ENCODE measurements around the gene RABGAP1L.

RABGAP1L gene

DNA sequence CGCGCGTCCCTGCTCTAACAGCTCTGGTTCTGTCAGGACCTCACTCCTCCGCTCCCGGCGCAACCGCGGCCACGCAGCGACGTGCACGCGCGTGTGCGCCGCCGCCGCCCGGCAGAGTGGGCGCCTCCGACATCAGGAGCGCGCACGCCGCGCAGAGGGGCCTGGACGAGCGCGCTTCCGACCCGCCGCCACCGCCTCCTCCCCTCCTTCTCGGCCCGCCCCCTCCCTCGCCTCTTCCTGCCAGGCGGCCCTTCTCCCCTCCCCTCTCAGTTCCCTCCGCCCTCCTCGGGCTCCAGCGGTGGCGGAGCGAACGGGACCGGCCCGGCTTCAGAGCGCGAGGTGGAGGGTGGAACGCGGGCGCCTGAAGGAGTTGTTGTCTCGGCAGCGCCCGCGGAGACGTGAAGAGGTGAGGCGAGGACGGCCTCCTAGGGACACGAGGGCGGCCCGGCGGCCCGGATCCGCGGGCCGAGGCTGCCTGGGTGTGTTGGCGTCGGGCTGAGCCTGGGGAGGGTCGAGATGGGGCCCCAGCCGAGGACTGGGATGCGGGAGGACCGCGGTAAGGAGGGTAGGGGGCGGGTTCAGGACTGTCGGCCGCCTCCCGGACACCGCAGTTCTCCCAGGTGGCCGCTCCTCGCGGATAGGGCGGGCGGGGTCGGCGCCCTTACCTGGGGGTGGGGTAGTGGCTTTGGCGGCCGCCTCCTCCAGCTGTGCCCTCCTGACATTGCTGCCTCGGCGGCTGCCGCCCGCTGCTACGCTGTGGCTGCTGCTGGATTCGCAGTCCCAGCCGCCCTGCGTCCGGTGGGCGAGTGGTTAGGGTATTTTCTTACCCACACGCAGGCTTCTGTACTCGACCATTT is at the start of gene RABGAP1L (continued):
- TF ChIP-seq FEZF1 (tag by site-specific recombination; IDR thresholded peaks at IDR 0.05), result peak; percentile 44; the same call in 1 of the 2 replicates
- TF ChIP-seq, protein P1, sequence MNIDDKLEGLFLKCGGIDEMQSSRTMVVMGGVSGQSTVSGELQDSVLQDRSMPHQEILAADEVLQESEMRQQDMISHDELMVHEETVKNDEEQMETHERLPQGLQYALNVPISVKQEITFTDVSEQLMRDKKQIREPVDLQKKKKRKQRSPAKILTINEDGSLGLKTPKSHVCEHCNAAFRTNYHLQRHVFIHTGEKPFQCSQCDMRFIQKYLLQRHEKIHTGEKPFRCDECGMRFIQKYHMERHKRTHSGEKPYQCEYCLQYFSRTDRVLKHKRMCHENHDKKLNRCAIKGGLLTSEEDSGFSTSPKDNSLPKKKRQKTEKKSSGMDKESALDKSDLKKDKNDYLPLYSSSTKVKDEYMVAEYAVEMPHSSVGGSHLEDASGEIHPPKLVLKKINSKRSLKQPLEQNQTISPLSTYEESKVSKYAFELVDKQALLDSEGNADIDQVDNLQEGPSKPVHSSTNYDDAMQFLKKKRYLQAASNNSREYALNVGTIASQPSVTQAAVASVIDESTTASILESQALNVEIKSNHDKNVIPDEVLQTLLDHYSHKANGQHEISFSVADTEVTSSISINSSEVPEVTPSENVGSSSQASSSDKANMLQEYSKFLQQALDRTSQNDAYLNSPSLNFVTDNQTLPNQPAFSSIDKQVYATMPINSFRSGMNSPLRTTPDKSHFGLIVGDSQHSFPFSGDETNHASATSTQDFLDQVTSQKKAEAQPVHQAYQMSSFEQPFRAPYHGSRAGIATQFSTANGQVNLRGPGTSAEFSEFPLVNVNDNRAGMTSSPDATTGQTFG (tag by site-specific recombination; IDR thresholded peaks at IDR 0.05; ENCODE audit: borderline replicate concordance), result no peak
- TF ChIP-seq ZNF768 (tag by site-specific recombination; IDR thresholded peaks at IDR 0.05), result no peak
- TF ChIP-seq YY1 (tag by site-specific recombination; IDR thresholded peaks at IDR 0.05), result no peak
- no peak for TF ChIP-seq ZNF792 (tag by site-specific recombination; IDR thresholded peaks at IDR 0.05)
- no peak for TF ChIP-seq ZNF311 (tag by site-specific recombination; IDR thresholded peaks at IDR 0.05; ENCODE audit: borderline replicate concordance)
- TF ChIP-seq MEIS1 (CRISPR knock-in tag; IDR thresholded peaks at IDR 0.05; ENCODE audit: borderline replicate concordance), result no peak; the same call in 1 of the 2 replicates
- TF ChIP-seq ZNF785 (tag by site-specific recombination; IDR thresholded peaks at IDR 0.05), result peak; percentile 72; the same call in 1 of the 2 replicates
- TF ChIP-seq ZNF654 (tag by site-specific recombination; IDR thresholded peaks at IDR 0.05; ENCODE audit: low read depth), result no peak
- no peak for TF ChIP-seq ZNF521 (tag by site-specific recombination; IDR thresholded peaks at IDR 0.05)
- no peak for TF ChIP-seq ZNF473 (tag by site-specific recombination; IDR thresholded peaks at IDR 0.05)
- no peak for TF ChIP-seq ZNF132 (tag by site-specific recombination; IDR thresholded peaks at IDR 0.05; ENCODE audit: borderline replicate concordance)
- TF ChIP-seq ZNF423 (tag by site-specific recombination; IDR thresholded peaks at IDR 0.05), result peak; percentile 53; the same call in 1 of the 2 replicates
- TF ChIP-seq, protein P2, sequence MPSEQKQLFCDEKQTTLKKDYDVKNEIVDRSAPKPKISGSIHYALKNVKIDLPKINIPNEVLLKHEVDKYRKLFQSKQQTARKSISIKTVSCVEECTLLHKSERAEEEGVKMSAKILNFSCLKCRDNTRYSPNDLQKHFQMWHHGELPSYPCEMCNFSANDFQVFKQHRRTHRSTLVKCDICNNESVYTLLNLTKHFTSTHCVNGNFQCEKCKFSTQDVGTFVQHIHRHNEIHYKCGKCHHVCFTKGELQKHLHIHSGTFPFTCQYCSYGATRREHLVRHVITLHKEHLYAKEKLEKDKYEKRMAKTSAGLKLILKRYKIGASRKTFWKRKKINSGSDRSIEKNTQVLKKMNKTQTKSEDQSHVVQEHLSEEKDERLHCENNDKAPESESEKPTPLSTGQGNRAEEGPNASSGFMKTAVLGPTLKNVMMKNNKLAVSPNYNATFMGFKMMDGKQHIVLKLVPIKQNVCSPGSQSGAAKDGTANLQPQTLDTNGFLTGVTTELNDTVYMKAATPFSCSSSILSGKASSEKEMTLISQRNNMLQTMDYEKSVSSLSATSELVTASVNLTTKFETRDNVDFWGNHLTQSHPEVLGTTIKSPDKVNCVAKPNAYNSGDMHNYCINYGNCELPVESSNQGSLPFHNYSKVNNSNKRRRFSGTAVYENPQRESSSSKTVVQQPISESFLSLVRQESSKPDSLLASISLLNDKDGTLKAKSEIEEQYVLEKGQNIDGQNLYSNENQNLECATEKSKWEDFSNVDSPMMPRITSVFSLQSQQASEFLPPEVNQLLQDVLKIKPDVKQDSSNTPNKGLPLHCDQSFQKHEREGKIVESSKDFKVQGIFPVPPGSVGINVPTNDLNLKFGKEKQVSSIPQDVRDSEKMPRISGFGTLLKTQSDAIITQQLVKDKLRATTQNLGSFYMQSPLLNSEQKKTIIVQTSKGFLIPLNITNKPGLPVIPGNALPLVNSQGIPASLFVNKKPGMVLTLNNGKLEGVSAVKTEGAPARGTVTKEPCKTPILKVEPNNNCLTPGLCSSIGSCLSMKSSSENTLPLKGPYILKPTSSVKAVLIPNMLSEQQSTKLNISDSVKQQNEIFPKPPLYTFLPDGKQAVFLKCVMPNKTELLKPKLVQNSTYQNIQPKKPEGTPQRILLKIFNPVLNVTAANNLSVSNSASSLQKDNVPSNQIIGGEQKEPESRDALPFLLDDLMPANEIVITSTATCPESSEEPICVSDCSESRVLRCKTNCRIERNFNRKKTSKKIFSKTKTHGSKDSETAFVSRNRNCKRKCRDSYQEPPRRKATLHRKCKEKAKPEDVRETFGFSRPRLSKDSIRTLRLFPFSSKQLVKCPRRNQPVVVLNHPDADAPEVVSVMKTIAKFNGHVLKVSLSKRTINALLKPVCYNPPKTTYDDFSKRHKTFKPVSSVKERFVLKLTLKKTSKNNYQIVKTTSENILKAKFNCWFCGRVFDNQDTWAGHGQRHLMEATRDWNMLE (tag by site-specific recombination; conservative IDR thresholded peaks at IDR 0.05; ENCODE audit: low read depth), result no peak
- TF ChIP-seq ZNF184 (tag by site-specific recombination; IDR thresholded peaks at IDR 0.05), result no peak
- no peak for TF ChIP-seq ZNF621 (tag by site-specific recombination; IDR thresholded peaks at IDR 0.05)
- TF ChIP-seq YY2 (tag by site-specific recombination; IDR thresholded peaks at IDR 0.05), result no peak
- no peak for TF ChIP-seq ZNF239 (tag by site-specific recombination; IDR thresholded peaks at IDR 0.05)
- peak; percentile 78; the same call in 1 of the 2 replicates for TF ChIP-seq ZNF660 (tag by site-specific recombination; IDR thresholded peaks at IDR 0.05)
- TF ChIP-seq ZNF114 (tag by site-specific recombination; IDR thresholded peaks at IDR 0.05), result no peak
- TF ChIP-seq ZXDB (tag by site-specific recombination; IDR thresholded peaks at IDR 0.05), result peak; percentile 11; the same call in 1 of the 2 replicates
- no peak for TF ChIP-seq HOXC10 (CRISPR knock-in tag; IDR thresholded peaks at IDR 0.05)
- TF ChIP-seq ZNF677 (tag by site-specific recombination; IDR thresholded peaks at IDR 0.05), result no peak
- no peak for TF ChIP-seq OVOL3 (tag by site-specific recombination; IDR thresholded peaks at IDR 0.05)
- no peak for TF ChIP-seq ZNF623 (tag by site-specific recombination; IDR thresholded peaks at IDR 0.05)
- TF ChIP-seq, protein P3, sequence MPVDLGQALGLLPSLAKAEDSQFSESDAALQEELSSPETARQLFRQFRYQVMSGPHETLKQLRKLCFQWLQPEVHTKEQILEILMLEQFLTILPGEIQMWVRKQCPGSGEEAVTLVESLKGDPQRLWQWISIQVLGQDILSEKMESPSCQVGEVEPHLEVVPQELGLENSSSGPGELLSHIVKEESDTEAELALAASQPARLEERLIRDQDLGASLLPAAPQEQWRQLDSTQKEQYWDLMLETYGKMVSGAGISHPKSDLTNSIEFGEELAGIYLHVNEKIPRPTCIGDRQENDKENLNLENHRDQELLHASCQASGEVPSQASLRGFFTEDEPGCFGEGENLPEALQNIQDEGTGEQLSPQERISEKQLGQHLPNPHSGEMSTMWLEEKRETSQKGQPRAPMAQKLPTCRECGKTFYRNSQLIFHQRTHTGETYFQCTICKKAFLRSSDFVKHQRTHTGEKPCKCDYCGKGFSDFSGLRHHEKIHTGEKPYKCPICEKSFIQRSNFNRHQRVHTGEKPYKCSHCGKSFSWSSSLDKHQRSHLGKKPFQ (tag by site-specific recombination; IDR thresholded peaks at IDR 0.05), result no peak; the same call in 1 of the 2 replicates
- TF ChIP-seq, protein P4, sequence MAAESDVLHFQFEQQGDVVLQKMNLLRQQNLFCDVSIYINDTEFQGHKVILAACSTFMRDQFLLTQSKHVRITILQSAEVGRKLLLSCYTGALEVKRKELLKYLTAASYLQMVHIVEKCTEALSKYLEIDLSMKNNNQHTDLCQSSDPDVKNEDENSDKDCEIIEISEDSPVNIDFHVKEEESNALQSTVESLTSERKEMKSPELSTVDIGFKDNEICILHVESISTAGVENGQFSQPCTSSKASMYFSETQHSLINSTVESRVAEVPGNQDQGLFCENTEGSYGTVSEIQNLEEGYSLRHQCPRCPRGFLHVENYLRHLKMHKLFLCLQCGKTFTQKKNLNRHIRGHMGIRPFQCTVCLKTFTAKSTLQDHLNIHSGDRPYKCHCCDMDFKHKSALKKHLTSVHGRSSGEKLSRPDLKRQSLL (tag by site-specific recombination; IDR thresholded peaks at IDR 0.05), result no peak

Data from HEK293 (cell line).